Endothelial cell of umbilical vein (primary cell): Measurements from ENCODE around the gene DHX40. TPM values are rescaled to one million over a fixed set of nuclear protein-coding genes. Genes with fewer than 3 reads are reported as not detected.

ENCODE experiments used
- BruUV-seq: library from RNA; stranded (reverse); fragments of 400-500 nt; replicated peaks from 2 replicates; lab custom pipeline; 2021; lab: Mats Ljungman, UMichigan
- CTCF ChIA-PET: fragments of 300-600, 350-600 bp; sonication (Branson Sonifier 250); formaldehyde crosslinking; loops from one replicate; lab custom pipeline; 2021; ENCODE audit warnings: antibody characterized with exemption, inconsistent platforms; lab: Charles Lee
- POLR2A ChIA-PET: fragments of 300-600, 350-600 bp; sonication (Branson Sonifier 250); formaldehyde crosslinking; loops from one replicate; lab custom pipeline; 2021; ENCODE audit warnings: antibody characterized with exemption, inconsistent platforms; lab: Charles Lee
- DNase-seq: peaks from one replicate; pipeline ENCODE4 v3.0.0-alpha.2; 2011; ENCODE audit warnings: low read depth, low spot score
- FAIRE-seq: peaks from 2 replicates; lab custom pipeline; 2011; peaks lifted over from hg19 to GRCh38; lab: Jason Lieb, UNC
- H2AFZ ChIP-seq: 2 replicates; pipeline ENCODE4 v1.6.0; 2012; ENCODE audit warnings: low read depth, low read length, control low read depth, inconsistent platforms
- H3K27ac ChIP-seq: 2 replicates; pipeline ENCODE4 v1.5.1; 2011; ENCODE audit warnings: low read depth, mild to moderate bottlenecking, control low read depth, low read length, moderate library complexity; ENCODE audit not compliant: insufficient read depth
- H3K27me3 ChIP-seq, 2 experiments: 2 replicates each; pipeline versions ENCODE4 v1.6.0 to v1.6.1; 2011; ENCODE audit warnings: low read length in 2 of 2, mixed read lengths in 1 of 2; ENCODE audit not compliant: control insufficient read depth in 2 of 2, insufficient read depth in 2 of 2
- H3K36me3 ChIP-seq, 2 experiments: 2 replicates in 1 of 2; 3 replicates in 1 of 2; pipeline ENCODE4 v1.5.1; 2011; ENCODE audit warnings: low read length in 2 of 2, mild to moderate bottlenecking in 1 of 2, moderate library complexity in 1 of 2; ENCODE audit not compliant: control insufficient read depth in 2 of 2, insufficient read depth in 2 of 2; ENCODE audit errors: extremely low read depth in 1 of 2
- H3K4me1 ChIP-seq: 3 replicates; pipeline ENCODE4 v1.5.1; 2011; ENCODE audit warnings: mild to moderate bottlenecking, low read length; ENCODE audit not compliant: control insufficient read depth, insufficient read depth; ENCODE audit errors: extremely low read depth
- H3K4me2 ChIP-seq: 2 replicates; pipeline ENCODE4 v1.6.1; 2011; ENCODE audit warnings: low read length, control low read depth, mixed read lengths; ENCODE audit not compliant: insufficient read depth
- H3K4me3 ChIP-seq, 3 experiments: fragments of 200-600 bp in 1 of 3; sonication (generic), shearing (Covaris generic) in 1 of 3; replicated peaks in 1 of 3; 2 replicates each; pipeline ENCODE4 v1.5.1; 2011 to 2016; ENCODE audit warnings: control low read depth in 3 of 3, low read length in 3 of 3, mild to moderate bottlenecking in 2 of 3, inconsistent platforms in 1 of 3, low read depth in 1 of 3, moderate library complexity in 1 of 3; ENCODE audit not compliant: insufficient read depth in 1 of 3
- H3K79me2 ChIP-seq: 2 replicates; pipeline ENCODE4 v1.6.0; 2012; ENCODE audit warnings: low read length, inconsistent platforms; ENCODE audit not compliant: control insufficient read depth, insufficient read depth
- H3K9ac ChIP-seq: replicated peaks from 2 replicates; pipeline ENCODE3; 2011; ENCODE audit warnings: low read length, control low read depth; ENCODE audit not compliant: insufficient read depth; ENCODE audit errors: extremely low read depth
- H3K9me1 ChIP-seq: replicated peaks from 3 replicates; pipeline ENCODE4 v1.6.0; 2011; ENCODE audit warnings: mild to moderate bottlenecking, low read length; ENCODE audit not compliant: control insufficient read depth, insufficient read depth; ENCODE audit errors: extremely low read depth
- H3K9me3 ChIP-seq: replicated peaks from 2 replicates; pipeline ENCODE4 v1.5.1; 2012; ENCODE audit warnings: low read length, inconsistent platforms; ENCODE audit not compliant: control insufficient read depth, insufficient read depth
- H4K20me1 ChIP-seq: replicated peaks from 2 replicates; pipeline ENCODE3; 2011; ENCODE audit warnings: mild to moderate bottlenecking, low read length; ENCODE audit not compliant: control insufficient read depth, insufficient read depth; ENCODE audit errors: extremely low read depth
- EZH2 ChIP-seq: IDR thresholded peaks from 2 replicates; pipeline ENCODE4 v1.6.1; 2012; ENCODE audit warnings: borderline replicate concordance, low read depth, mild to moderate bottlenecking, moderate library complexity, low read length, inconsistent platforms; ENCODE audit not compliant: severe bottlenecking
- FOS ChIP-seq: IDR thresholded peaks from 2 replicates; pipeline ENCODE4 v1.6.1; 2011; ENCODE audit warnings: mild to moderate bottlenecking, low read length, moderate library complexity, borderline replicate concordance; ENCODE audit not compliant: insufficient read depth
- GATA2 ChIP-seq: IDR thresholded peaks from 2 replicates; pipeline ENCODE4 v1.7.0; 2011; ENCODE audit warnings: low read depth, mild to moderate bottlenecking, moderate library complexity, mixed read lengths, low read length; ENCODE audit not compliant: insufficient read length, insufficient read depth
- JUN ChIP-seq: IDR thresholded peaks from 2 replicates; pipeline ENCODE4 v1.6.1; 2011; ENCODE audit warnings: borderline replicate concordance, low read depth; ENCODE audit not compliant: insufficient read length, insufficient read depth
- MYC ChIP-seq: IDR thresholded peaks from one replicate; pipeline ENCODE4 v1.6.1; 2011; ENCODE audit warnings: mild to moderate bottlenecking, low read depth, low read length
- POLR2A ChIP-seq: IDR thresholded peaks from 2 replicates; pipeline ENCODE4 v1.6.1; 2012; ENCODE audit warnings: low read depth, mild to moderate bottlenecking, control low read depth, low read length
- POLR2AphosphoS5 ChIP-seq: IDR thresholded peaks from 2 replicates; pipeline ENCODE4 v1.6.1; 2012; ENCODE audit warnings: low read depth, mild to moderate bottlenecking, control low read depth, low read length, moderate library complexity; ENCODE audit not compliant: insufficient read depth
- dilution Hi-C: fragments of 300-500 bp; cut with MboI; formaldehyde crosslinking; loops from one replicate; pipeline ENCODE4 v1.15.0; 2019; ENCODE audit warnings: low sequenced_read_pairs; ENCODE audit not compliant: extremely low pct_ligation_motif_present
- intact Hi-C: fragments of 100-400 bp; cut with micrococcal nuclease; formaldehyde crosslinking; loops from one replicate; pipeline ENCODE4 v1.10.0; 2022
- polyA plus RNA-seq, 4 experiments: library from polyadenylated mRNA; depleted of rRNA in 3 of 4; stranded (reverse) in 3 of 4; unstranded in 1 of 4; fragments of >200 nt; gene quantifications; 2 replicates each; pipeline versions ENCODE4 v1.2.1 to v1.2.3, GENCODE V29; 2011 to 2012; ENCODE audit warnings: missing spikeins in 1 of 4
- total RNA-seq: library from RNA; stranded (reverse); gene quantifications from 2 replicates; pipeline ENCODE4 v1.2.3, GENCODE V29; 2021
- TF ChIP-seq, protein P1 (sequence below): IDR thresholded peaks from 2 replicates; pipeline ENCODE4 v1.6.1; 2011; ENCODE audit not compliant: insufficient read depth, insufficient read length
- TF ChIP-seq, protein P2 (sequence below), 2 donors: IDR thresholded peaks; 1 replicate in 1 of 2; 2 replicates in 1 of 2; pipeline ENCODE4 v1.5.1; 2011; ENCODE audit warnings: low read length in 2 of 2, mild to moderate bottlenecking in 2 of 2, moderate library complexity in 2 of 2, control low read depth in 1 of 2, inconsistent platforms in 1 of 2, low read depth in 1 of 2; ENCODE audit not compliant: insufficient read depth in 1 of 2; ENCODE audit errors: extremely low read depth in 1 of 2

The DHX40 gene
- total and polyA plus RNA-seq, 2 donors (not counting 3 experiments of a cell fraction or from before 2014, with no cell fraction given), result 14.0 to 29.7 TPM

DNA sequence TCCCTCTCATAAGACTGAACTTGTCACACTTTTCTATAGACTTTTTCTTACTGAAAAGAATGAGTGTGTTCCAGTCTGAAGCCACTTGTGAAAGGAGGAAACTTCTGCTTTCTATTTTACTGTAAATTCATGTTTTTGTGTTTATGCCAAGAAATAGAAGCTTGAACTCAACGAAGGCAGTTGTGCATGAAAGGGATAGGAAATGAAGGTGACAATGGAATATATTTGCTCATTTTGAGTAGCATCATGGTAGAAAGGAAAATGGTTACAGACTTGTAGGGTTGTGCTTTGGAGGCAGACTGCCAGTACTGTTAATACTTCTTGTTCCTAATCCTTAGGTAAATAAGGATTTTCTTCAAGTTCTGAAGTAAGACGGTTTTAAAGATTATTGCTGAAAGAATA, 62.4 kb downstream of the DHX40 start:
- H3K79me2 ChIP-seq, result peaks cover 99% of the 10 kb centered on the region
- H3K9me3 ChIP-seq, result no peaks in the 10 kb centered on the region
- CTCF ChIA-PET, result interaction anchor here (0.7 kb wide), 1 partner anchor 316 kb away, joined by 4 read pairs; no protein-coding TSS in a partner anchor
- H3K27me3 ChIP-seq, result no peaks in the 10 kb centered on the region
- peaks cover 37% of the 10 kb centered on the region for H4K20me1 ChIP-seq
- dilution Hi-C loops (no loop called here), intact Hi-C loops (no loop called here)
- H3K36me3 ChIP-seq, result peaks cover 0 to 2% of the 10 kb centered on the region in 2 experiments
- TF ChIP-seq FOS, result no peak
- no peak for TF ChIP-seq POLR2A
- no peak for TF ChIP-seq JUN
- TF ChIP-seq, protein P1, sequence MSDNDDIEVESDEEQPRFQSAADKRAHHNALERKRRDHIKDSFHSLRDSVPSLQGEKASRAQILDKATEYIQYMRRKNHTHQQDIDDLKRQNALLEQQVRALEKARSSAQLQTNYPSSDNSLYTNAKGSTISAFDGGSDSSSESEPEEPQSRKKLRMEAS, result no peak
- TF ChIP-seq GATA2, result no peak
- TF ChIP-seq, protein P2, sequence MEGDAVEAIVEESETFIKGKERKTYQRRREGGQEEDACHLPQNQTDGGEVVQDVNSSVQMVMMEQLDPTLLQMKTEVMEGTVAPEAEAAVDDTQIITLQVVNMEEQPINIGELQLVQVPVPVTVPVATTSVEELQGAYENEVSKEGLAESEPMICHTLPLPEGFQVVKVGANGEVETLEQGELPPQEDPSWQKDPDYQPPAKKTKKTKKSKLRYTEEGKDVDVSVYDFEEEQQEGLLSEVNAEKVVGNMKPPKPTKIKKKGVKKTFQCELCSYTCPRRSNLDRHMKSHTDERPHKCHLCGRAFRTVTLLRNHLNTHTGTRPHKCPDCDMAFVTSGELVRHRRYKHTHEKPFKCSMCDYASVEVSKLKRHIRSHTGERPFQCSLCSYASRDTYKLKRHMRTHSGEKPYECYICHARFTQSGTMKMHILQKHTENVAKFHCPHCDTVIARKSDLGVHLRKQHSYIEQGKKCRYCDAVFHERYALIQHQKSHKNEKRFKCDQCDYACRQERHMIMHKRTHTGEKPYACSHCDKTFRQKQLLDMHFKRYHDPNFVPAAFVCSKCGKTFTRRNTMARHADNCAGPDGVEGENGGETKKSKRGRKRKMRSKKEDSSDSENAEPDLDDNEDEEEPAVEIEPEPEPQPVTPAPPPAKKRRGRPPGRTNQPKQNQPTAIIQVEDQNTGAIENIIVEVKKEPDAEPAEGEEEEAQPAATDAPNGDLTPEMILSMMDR (IDR thresholded peaks at IDR 0.05; ENCODE audit: extremely low read depth in 1 of 2, insufficient read depth in 1 of 2, low read depth in 1 of 2, low read length in 2 of 2), result no peak
- TF ChIP-seq EZH2, result no peak
- TF ChIP-seq POLR2AphosphoS5, result no peak
- TF ChIP-seq MYC, result no peak
- no peak overlapping the region for H3K4me3 ChIP-seq
- FAIRE-seq (no peak), DNase-seq (no peak)
- BruUV-seq, result no TSS peak
- H3K9ac ChIP-seq, result no peak overlapping the region
- no peaks in the 10 kb centered on the region for H3K9me1 ChIP-seq
- H2AFZ ChIP-seq, result no peak overlapping the region
- no peak overlapping the region for H3K27ac ChIP-seq
- peaks cover 19% of the 10 kb centered on the region for H3K4me1 ChIP-seq
- POLR2A ChIA-PET, result interaction anchor here (1.0 kb wide), 1 partner anchor 9 kb away, joined by 3 read pairs; no protein-coding TSS in a partner anchor
- H3K4me2 ChIP-seq, result no peak overlapping the region
